ENCODE data around the gene GART.

Gene GART

GRCh38 chr21:33505833-33506232 lies 36.1 kb downstream of the GART start:
- no peaks in the 10 kb centered on the region for H3K9me3 ChIP-seq (replicated peaks; ENCODE audit: low read length)
- no peaks in the 10 kb centered on the region for H3K27me3 ChIP-seq (ENCODE audit: control insufficient read depth, insufficient read depth, low read length)
- H3K4me3 ChIP-seq (ENCODE audit: low read length): no peak overlapping the region
- H3K36me3 ChIP-seq (ENCODE audit: insufficient read depth, low read length): peaks cover 23% of the 10 kb centered on the region
- no peak overlapping the region for H3K4me2 ChIP-seq (ENCODE audit: low read length)
- H3K4me1 ChIP-seq (ENCODE audit: control insufficient read depth, insufficient read depth, low read length): no peaks in the 10 kb centered on the region
- no peak overlapping the region for H3K9ac ChIP-seq (ENCODE audit: low read depth, low read length)

GRCh38 chr21:33496345-33496744 lies 45.6 kb downstream of the GART start:
- Histone ChIP-seq H3K9ac (ENCODE audit: low read depth, low read length) (no peak overlapping the region), H3K36me3 (ENCODE audit: insufficient read depth, low read length) (no peaks in the 10 kb centered on the region), H3K27me3 (ENCODE audit: control insufficient read depth, insufficient read depth, low read length) (peaks cover 5% of the 10 kb centered on the region), H3K9me3 (replicated peaks; ENCODE audit: low read length) (no peaks in the 10 kb centered on the region), H3K4me3 (ENCODE audit: low read length) (no peak overlapping the region), H3K4me1 (ENCODE audit: control insufficient read depth, insufficient read depth, low read length) (peaks cover 2% of the 10 kb centered on the region), H3K4me2 (ENCODE audit: low read length) (no peak overlapping the region)

GRCh38 chr21:33495743-33496142 lies 46.2 kb downstream of the GART start:
- Histone ChIP-seq H3K4me3 (ENCODE audit: low read length) (no peak overlapping the region), H3K4me1 (ENCODE audit: control insufficient read depth, insufficient read depth, low read length) (peaks cover 4% of the 10 kb centered on the region), H3K9ac (ENCODE audit: low read depth, low read length) (no peak overlapping the region), H3K27me3 (ENCODE audit: control insufficient read depth, insufficient read depth, low read length) (peaks cover 5% of the 10 kb centered on the region), H3K4me2 (ENCODE audit: low read length) (no peak overlapping the region), H3K36me3 (ENCODE audit: insufficient read depth, low read length) (no peaks in the 10 kb centered on the region), H3K9me3 (replicated peaks; ENCODE audit: low read length) (no peaks in the 10 kb centered on the region)

- Histone ChIP-seq H3K36me3 (ENCODE audit: insufficient read depth, low read length) (no peaks in the 10 kb centered on the region), H3K9ac (ENCODE audit: low read depth, low read length) (no peak overlapping the region), H3K4me2 (ENCODE audit: low read length) (no peak overlapping the region), H3K4me1 (ENCODE audit: control insufficient read depth, insufficient read depth, low read length) (peaks cover 6% of the 10 kb centered on the region), H3K4me3 (ENCODE audit: low read length) (no peak overlapping the region), H3K27me3 (ENCODE audit: control insufficient read depth, insufficient read depth, low read length) (peaks cover 5% of the 10 kb centered on the region), H3K9me3 (replicated peaks; ENCODE audit: low read length) (no peaks in the 10 kb centered on the region)
These were observed 48.2 kb downstream of the GART start for GRCh38 chr21:33493756-33494155.

- Histone ChIP-seq H3K4me2 (ENCODE audit: low read length) (no peak overlapping the region), H3K4me1 (ENCODE audit: control insufficient read depth, insufficient read depth, low read length) (peaks cover 6% of the 10 kb centered on the region), H3K9me3 (replicated peaks; ENCODE audit: low read length) (no peaks in the 10 kb centered on the region), H3K4me3 (ENCODE audit: low read length) (no peak overlapping the region), H3K9ac (ENCODE audit: low read depth, low read length) (no peak overlapping the region), H3K27me3 (ENCODE audit: control insufficient read depth, insufficient read depth, low read length) (peaks cover 5% of the 10 kb centered on the region), H3K36me3 (ENCODE audit: insufficient read depth, low read length) (no peaks in the 10 kb centered on the region)
These were observed 49.3 kb downstream of the GART start for GRCh38 chr21:33492571-33492970.

GRCh38 chr21:33491373-33492102 lies 50.4 kb downstream of the GART start, which contains the start of gene DNAJC28:
TSS of gene DNAJC28 (minus strand) at chr21:33491716. CDS start at chr21:33489393, 2,323 bp downstream.
- Histone ChIP-seq H3K4me2 (ENCODE audit: low read length) (peak within 1 kb of the TSS; percentile 97), H3K9ac (ENCODE audit: low read depth, low read length) (peak within 1 kb of the TSS; percentile 90), H3K4me3 (ENCODE audit: low read length) (peak within 1 kb of the TSS; percentile 97), H3K36me3 (ENCODE audit: insufficient read depth, low read length) (no peaks in the 10 kb centered on the region), H3K4me1 (ENCODE audit: control insufficient read depth, insufficient read depth, low read length) (peaks cover 6% of the 10 kb centered on the region), H3K9me3 (replicated peaks; ENCODE audit: low read length) (no peaks in the 10 kb centered on the region), H3K27me3 (ENCODE audit: control insufficient read depth, insufficient read depth, low read length) (peaks cover 1% of the 10 kb centered on the region)

- H3K36me3 ChIP-seq (ENCODE audit: insufficient read depth, low read length): no peaks in the 10 kb centered on the region
- peak overlapping the region; percentile 90 for H3K9ac ChIP-seq (ENCODE audit: low read depth, low read length)
- H3K4me3 ChIP-seq (ENCODE audit: low read length): peak overlapping the region; percentile 97
- H3K4me2 ChIP-seq (ENCODE audit: low read length): peak overlapping the region; percentile 97
- no peaks in the 10 kb centered on the region for H3K27me3 ChIP-seq (ENCODE audit: control insufficient read depth, insufficient read depth, low read length)
- H3K9me3 ChIP-seq (replicated peaks; ENCODE audit: low read length): no peaks in the 10 kb centered on the region
- H3K4me1 ChIP-seq (ENCODE audit: control insufficient read depth, insufficient read depth, low read length): peaks cover 6% of the 10 kb centered on the region
These were observed 50.9 kb downstream of the GART start for GRCh38 chr21:33490991-33491372.

- Histone ChIP-seq H3K36me3 (ENCODE audit: insufficient read depth, low read length) (no peaks in the 10 kb centered on the region), H3K9ac (ENCODE audit: low read depth, low read length) (no peak overlapping the region), H3K4me3 (ENCODE audit: low read length) (no peak overlapping the region), H3K27me3 (ENCODE audit: control insufficient read depth, insufficient read depth, low read length) (no peaks in the 10 kb centered on the region), H3K9me3 (replicated peaks; ENCODE audit: low read length) (no peaks in the 10 kb centered on the region), H3K4me2 (ENCODE audit: low read length) (no peak overlapping the region), H3K4me1 (ENCODE audit: control insufficient read depth, insufficient read depth, low read length) (peaks cover 6% of the 10 kb centered on the region)
These were observed 53.0 kb downstream of the GART start for GRCh38 chr21:33488936-33489335.

GRCh38 chr21:33487996-33488395 lies 53.9 kb downstream of the GART start:
- Histone ChIP-seq H3K36me3 (ENCODE audit: insufficient read depth, low read length) (no peaks in the 10 kb centered on the region), H3K4me3 (ENCODE audit: low read length) (no peak overlapping the region), H3K27me3 (ENCODE audit: control insufficient read depth, insufficient read depth, low read length) (no peaks in the 10 kb centered on the region), H3K9ac (ENCODE audit: low read depth, low read length) (no peak overlapping the region), H3K9me3 (replicated peaks; ENCODE audit: low read length) (no peaks in the 10 kb centered on the region), H3K4me2 (ENCODE audit: low read length) (no peak overlapping the region), H3K4me1 (ENCODE audit: control insufficient read depth, insufficient read depth, low read length) (peaks cover 6% of the 10 kb centered on the region)

GRCh38 chr21:33481314-33481943 lies 60.5 kb downstream of the GART start:
- no peaks in the 10 kb centered on the region for H3K9me3 ChIP-seq (replicated peaks; ENCODE audit: low read length)
- no peaks in the 10 kb centered on the region for H3K36me3 ChIP-seq (ENCODE audit: insufficient read depth, low read length)
- H3K4me2 ChIP-seq (ENCODE audit: low read length): no peak overlapping the region
- H3K9ac ChIP-seq (ENCODE audit: low read depth, low read length): no peak overlapping the region
- H3K4me3 ChIP-seq (ENCODE audit: low read length): no peak overlapping the region
- H3K4me1 ChIP-seq (ENCODE audit: control insufficient read depth, insufficient read depth, low read length): peaks cover 7% of the 10 kb centered on the region
- H3K27me3 ChIP-seq (ENCODE audit: control insufficient read depth, insufficient read depth, low read length): no peaks in the 10 kb centered on the region

GRCh38 chr21:33480481-33481103 lies 61.3 kb downstream of the GART start:
- peak overlapping the region; percentile 79 for H3K4me3 ChIP-seq (ENCODE audit: low read length)
- peaks cover 7% of the 10 kb centered on the region for H3K4me1 ChIP-seq (ENCODE audit: control insufficient read depth, insufficient read depth, low read length)
- H3K4me2 ChIP-seq (ENCODE audit: low read length): peak overlapping the region; percentile 78

More at GRCh38 chr21:33480481-33481103, 61.3 kb downstream of the GART start:
- Histone ChIP-seq H3K9ac (ENCODE audit: low read depth, low read length) (peak overlapping the region; percentile 82), H3K36me3 (ENCODE audit: insufficient read depth, low read length) (no peaks in the 10 kb centered on the region), H3K9me3 (replicated peaks; ENCODE audit: low read length) (no peaks in the 10 kb centered on the region), H3K27me3 (ENCODE audit: control insufficient read depth, insufficient read depth, low read length) (no peaks in the 10 kb centered on the region)

Data from skeletal muscle satellite cell (primary cell).